Fibroblast of lung (primary cell): Measurements from ENCODE around the gene QSOX2.

Experiments
- CTCF ChIP-seq, 2 donors: IDR thresholded peaks in 1 of 2; conservative IDR thresholded peaks in 1 of 2; 1 replicate in 1 of 2; 2 replicates in 1 of 2; pipeline ENCODE4 v1.5.1; 2011 to 2012; ENCODE audit warnings: low read length in 2 of 2, control low read depth in 1 of 2, inconsistent platforms in 1 of 2, low read depth in 1 of 2, mild to moderate bottlenecking in 1 of 2
- EZH2 ChIP-seq: IDR thresholded peaks from 2 replicates; pipeline ENCODE4 v1.5.1; 2012; ENCODE audit warnings: low read length, control low read depth, mild to moderate bottlenecking; ENCODE audit errors: missing control alignments

GRCh38 chr9:136212345-136212950 lies 33.2 kb downstream of the QSOX2 start:
- no peak for TF ChIP-seq CTCF (conservative IDR thresholded peaks at IDR 0.05 in 1 of 2, IDR thresholded peaks at IDR 0.05 in 1 of 2; ENCODE audit: low read depth in 1 of 2, low read length in 2 of 2)
- no peak for TF ChIP-seq EZH2
